ENCODE measurements around the gene LPA. TPM values are rescaled to one million over a fixed set of nuclear protein-coding genes. Genes with fewer than 3 reads are reported as not detected.
"Not testable (repeated sequence)": the region's sequence is repeated elsewhere in the genome, so short reads cannot be mapped to it uniquely, and the experiment has no call there.

Gene LPA
- total RNA-seq, 1 donor from 2014 or later = 3.2 TPM

GRCh38 chr6:160692369-160692959 is 28.4 kb upstream of the LPA start:
- Mint-ChIP-seq H3K4me1 (ENCODE audit: low read depth) (no peaks in the 10 kb centered on the region), H3K4me3 (ENCODE audit: low read depth) (no peak overlapping the region), H3K36me3 (ENCODE audit: insufficient read depth) (peaks cover 3% of the 10 kb centered on the region), H3K27ac (no peak overlapping the region), H3K27me3 (no peaks in the 10 kb centered on the region), H3K9me3 (ENCODE audit: low read depth) (peaks cover 12% of the 10 kb centered on the region)
- no peak for TF ChIP-seq CTCF (IDR thresholded peaks at IDR 0.05; ENCODE audit: unreplicated experiment)
- DNase-seq (ENCODE audit: low spot score, unreplicated experiment) = no peak

GRCh38 chr6:160691617-160692016 is 27.5 kb upstream of the LPA start:
- Mint-ChIP-seq H3K36me3 (ENCODE audit: insufficient read depth) (peaks cover 3% of the 10 kb centered on the region), H3K4me1 (ENCODE audit: low read depth) (no peaks in the 10 kb centered on the region)
- TF ChIP-seq CTCF (IDR thresholded peaks at IDR 0.05; ENCODE audit: unreplicated experiment) = no peak

GRCh38 chr6:160690458-160690857 is 26.4 kb upstream of the LPA start:
- Mint-ChIP-seq H3K36me3 (ENCODE audit: insufficient read depth) (peaks cover 3% of the 10 kb centered on the region), H3K27ac (no peak overlapping the region), H3K27me3 (no peaks in the 10 kb centered on the region), H3K4me1 (ENCODE audit: low read depth) (no peaks in the 10 kb centered on the region), H3K9me3 (ENCODE audit: low read depth) (peaks cover 10% of the 10 kb centered on the region), H3K4me3 (ENCODE audit: low read depth) (no peak overlapping the region)
- no peak for DNase-seq (ENCODE audit: low spot score, unreplicated experiment)
- no peak for TF ChIP-seq CTCF (IDR thresholded peaks at IDR 0.05; ENCODE audit: unreplicated experiment)

More at GRCh38 chr6:160691617-160692016, 27.5 kb upstream of the LPA start:
- no peak overlapping the region for H3K27ac Mint-ChIP-seq
- H3K4me3 Mint-ChIP-seq (ENCODE audit: low read depth) = no peak overlapping the region
- H3K27me3 Mint-ChIP-seq = no peaks in the 10 kb centered on the region
- DNase-seq (ENCODE audit: low spot score, unreplicated experiment) = no peak
- H3K9me3 Mint-ChIP-seq (ENCODE audit: low read depth) = peaks cover 12% of the 10 kb centered on the region

GRCh38 chr6:160685762-160686450 is 21.8 kb upstream of the LPA start:
- H3K27me3 Mint-ChIP-seq = no peaks in the 10 kb centered on the region
- TF ChIP-seq CTCF (IDR thresholded peaks at IDR 0.05; ENCODE audit: unreplicated experiment) = no peak
- H3K4me1 Mint-ChIP-seq (ENCODE audit: low read depth) = no peaks in the 10 kb centered on the region
- H3K36me3 Mint-ChIP-seq (ENCODE audit: insufficient read depth) = no peaks in the 10 kb centered on the region
- no peak overlapping the region for H3K4me3 Mint-ChIP-seq (ENCODE audit: low read depth)
- H3K27ac Mint-ChIP-seq = no peak overlapping the region
- H3K9me3 Mint-ChIP-seq (ENCODE audit: low read depth) = peaks cover 5% of the 10 kb centered on the region
- no peak for DNase-seq (ENCODE audit: low spot score, unreplicated experiment)

- not testable (repeated sequence) for H3K4me3 Mint-ChIP-seq (ENCODE audit: low read depth); H3K27ac Mint-ChIP-seq; DNase-seq (ENCODE audit: low spot score, unreplicated experiment); H3K4me1 Mint-ChIP-seq (ENCODE audit: low read depth); H3K9me3 Mint-ChIP-seq (ENCODE audit: low read depth); H3K36me3 Mint-ChIP-seq (ENCODE audit: insufficient read depth); H3K27me3 Mint-ChIP-seq
Measured at GRCh38 chr6:160685101-160685761, 21.2 kb upstream of the LPA start.

All from progenitor cell of endocrine pancreas (in vitro differentiated cells).